NCI-H2171 (cell line): ENCODE data around the gene ABLIM2.
"Not testable (repeated sequence)": the region's sequence is repeated elsewhere in the genome, so short reads cannot be mapped to it uniquely, and the experiment has no call there.

ENCODE experiments used
- DNase-seq: peaks from one replicate; lab custom pipeline; 2025; lab: John Stamatoyannopoulos, UW

The ABLIM2 gene

GRCh38 chr4:7959078-7959477 lies 199.5 kb downstream of the ABLIM2 start:
- DNase-seq = no peak

GRCh38 chr4:7956934-7957656 lies 201.5 kb downstream of the ABLIM2 start:
- no peak for DNase-seq

GRCh38 chr4:7956270-7956808 lies 202.3 kb downstream of the ABLIM2 start:
- DNase-seq = no peak

DNA sequence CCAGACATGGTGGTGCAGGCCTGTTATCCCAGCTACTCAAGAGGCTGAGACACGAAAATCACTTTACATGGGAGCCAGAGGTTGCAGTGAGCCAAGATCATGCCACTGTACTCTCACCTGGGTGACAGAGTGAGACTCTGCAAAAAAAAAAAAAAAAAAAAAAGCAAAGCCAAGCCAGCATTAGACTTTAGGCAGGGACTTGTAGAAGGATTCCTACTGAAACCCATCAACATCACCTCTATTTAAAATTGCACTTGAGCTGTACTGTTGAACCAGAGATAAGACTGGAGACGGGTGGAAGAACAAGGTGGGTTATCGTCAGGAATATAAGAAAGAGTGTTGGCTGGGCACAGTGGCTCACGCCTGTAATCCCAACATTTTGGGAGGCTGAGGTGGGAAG lies 203.2 kb downstream of the ABLIM2 start:
- no peak for DNase-seq

- DNase-seq = no peak
Observed at GRCh38 chr4:7952615-7953014, 206.0 kb downstream of the ABLIM2 start.

DNA sequence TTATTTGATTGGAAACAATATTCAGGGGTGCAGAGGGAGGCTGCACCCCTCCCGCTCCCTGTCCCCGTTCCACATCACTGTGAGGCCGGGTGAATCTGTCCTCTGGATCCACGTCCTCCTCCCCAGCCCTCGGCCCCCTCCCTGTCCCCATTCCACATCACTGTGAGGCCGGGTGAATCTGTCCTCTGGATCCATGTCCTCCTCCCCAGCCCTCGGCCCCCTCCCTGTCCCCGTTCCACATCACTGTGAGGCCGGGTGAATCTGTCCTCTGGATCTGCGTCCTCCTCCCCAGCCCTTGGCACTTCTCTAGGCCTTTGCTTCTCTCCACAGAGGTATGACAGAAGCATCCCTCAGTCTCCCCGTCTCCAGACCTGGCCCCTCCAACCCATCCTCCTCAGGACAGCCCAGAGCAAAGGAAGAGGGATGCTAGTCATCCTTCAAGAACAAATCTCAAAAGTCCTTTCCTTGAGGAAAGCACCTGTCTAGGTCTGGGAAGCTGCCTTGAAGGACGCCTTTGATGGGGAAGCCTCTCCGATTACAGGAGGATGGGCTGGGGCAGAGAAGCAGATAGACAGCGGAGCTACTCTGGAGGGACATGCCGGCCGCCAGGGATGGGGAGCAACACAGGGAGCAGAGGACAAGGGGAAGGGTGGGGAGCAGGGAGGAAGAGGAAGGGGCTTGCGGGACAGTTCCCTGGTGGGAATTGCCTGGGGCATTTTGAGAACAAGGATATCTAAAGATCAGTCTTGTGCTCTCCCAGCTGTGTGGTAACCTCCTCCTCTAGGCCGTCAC lies 208.1 kb downstream of the ABLIM2 start:
- no peak for DNase-seq

GRCh38 chr4:7949759-7950158 lies 208.9 kb downstream of the ABLIM2 start:
- no peak for DNase-seq

DNA sequence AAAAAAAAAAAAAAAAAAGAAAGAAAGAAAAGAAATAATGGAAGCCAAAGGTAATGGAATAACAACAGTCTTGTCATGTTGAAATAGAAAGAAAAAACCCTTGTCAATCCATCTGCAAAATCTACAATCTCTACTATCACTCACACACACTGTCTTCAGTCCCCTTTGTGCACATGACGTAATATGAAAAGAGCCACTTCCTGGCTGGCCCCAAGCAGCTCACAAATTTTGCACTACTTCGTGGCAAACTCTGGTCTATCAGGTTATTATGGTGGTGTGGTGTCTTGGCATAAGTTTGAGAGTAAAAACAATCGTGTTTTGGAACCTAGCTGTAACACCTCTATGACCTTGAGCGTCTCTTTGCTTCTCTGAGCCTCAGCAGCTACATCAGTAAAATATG lies 210.7 kb downstream of the ABLIM2 start:
- DNase-seq = no peak

DNA sequence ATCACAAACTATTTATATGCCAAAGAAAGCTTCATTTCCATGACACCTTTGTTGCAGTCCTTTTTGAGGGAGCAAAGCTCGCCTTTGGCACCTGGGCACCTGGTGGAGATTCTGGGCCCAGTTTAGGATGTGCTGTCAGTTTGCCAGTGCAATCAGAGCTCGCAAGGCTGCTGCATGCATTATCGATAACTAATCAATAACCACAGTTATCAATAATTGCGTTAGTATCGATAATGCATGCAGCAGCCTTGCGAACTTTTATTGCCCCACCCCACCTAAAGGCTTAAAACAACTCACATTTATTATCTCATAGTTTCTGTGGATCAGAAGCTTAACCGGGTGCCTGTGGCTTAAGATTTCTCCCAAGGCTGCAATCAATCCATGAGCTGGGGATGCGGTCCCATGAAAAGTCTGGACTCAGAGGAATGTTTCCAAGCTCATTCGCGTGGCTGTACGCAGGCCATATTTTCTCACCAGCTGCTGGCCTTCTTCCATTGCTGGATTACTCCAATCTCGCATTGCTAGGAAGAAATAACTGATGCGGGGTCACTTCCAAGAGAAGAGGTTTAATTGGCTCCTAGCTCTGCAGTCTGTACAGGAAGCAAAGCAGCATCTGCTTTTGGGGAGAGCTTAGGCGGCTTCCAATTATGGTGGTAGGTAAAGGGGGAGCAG lies 212.8 kb downstream of the ABLIM2 start:
- DNase-seq = no peak

- no peak for DNase-seq
Observed at GRCh38 chr4:7944599-7945220, 213.9 kb downstream of the ABLIM2 start.

DNA sequence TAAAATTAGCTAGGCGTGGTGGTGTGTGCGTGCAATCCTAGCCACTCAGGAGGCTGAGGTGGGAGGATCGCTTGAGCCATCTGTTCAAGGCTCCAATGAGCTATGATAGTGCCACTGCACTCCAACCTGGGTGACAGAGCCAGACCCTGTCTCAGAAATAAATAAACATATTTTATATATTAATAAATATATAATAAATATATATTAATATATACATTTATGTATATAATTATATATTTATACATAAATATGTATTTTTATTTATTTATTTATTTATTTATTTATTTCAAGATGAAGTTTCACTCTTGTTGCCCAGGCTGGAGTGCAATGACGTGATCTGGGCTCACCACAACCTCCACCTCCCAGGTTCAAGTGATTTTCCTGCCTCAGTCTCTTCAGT lies 214.9 kb downstream of the ABLIM2 start:
- not testable (repeated sequence) for DNase-seq

DNA sequence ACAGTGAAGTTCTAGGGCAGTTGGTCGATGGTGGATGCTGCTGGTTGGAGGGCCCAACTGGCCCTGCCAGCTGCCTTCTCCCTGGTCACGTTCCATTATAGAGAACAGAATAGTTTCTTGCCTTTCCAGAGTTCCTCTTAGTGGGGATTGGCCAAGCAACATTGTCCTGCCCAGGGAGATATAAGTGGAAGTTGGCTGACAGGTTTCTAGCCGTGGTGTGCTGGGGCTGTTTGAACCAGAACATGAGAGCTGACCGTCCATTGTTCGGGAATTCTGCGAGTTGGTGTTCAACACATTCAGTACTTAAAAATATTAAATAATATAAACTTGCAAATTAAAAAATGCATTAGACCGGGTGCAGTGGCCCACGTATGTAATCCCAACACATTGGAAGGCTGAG lies 215.4 kb downstream of the ABLIM2 start:
- no peak for DNase-seq

DNA sequence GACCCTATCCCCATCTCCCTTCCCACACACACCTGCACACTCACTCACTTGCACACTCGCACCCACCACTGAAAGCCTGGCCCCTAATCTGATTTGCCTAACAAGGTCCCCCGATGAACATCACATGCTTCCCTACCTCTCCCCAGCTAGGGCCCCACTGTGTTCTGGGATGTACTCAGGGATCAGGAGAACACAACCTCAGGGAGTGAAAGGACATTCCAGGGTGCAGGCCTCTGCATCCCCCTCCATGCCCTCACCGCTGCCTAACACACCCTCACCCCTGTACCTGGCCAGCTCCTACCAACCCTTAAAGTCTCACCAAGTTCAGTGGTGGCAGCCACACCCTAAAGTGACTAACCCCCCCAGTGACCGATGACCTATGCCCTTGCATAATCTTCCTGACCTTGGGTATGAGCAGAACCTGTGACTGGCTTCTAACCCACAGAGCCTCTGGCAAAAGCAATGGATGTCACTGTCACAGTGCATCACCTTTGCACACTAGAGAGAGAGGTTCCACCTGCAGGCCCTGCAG lies 216.6 kb downstream of the ABLIM2 start:
- no peak for DNase-seq

DNA sequence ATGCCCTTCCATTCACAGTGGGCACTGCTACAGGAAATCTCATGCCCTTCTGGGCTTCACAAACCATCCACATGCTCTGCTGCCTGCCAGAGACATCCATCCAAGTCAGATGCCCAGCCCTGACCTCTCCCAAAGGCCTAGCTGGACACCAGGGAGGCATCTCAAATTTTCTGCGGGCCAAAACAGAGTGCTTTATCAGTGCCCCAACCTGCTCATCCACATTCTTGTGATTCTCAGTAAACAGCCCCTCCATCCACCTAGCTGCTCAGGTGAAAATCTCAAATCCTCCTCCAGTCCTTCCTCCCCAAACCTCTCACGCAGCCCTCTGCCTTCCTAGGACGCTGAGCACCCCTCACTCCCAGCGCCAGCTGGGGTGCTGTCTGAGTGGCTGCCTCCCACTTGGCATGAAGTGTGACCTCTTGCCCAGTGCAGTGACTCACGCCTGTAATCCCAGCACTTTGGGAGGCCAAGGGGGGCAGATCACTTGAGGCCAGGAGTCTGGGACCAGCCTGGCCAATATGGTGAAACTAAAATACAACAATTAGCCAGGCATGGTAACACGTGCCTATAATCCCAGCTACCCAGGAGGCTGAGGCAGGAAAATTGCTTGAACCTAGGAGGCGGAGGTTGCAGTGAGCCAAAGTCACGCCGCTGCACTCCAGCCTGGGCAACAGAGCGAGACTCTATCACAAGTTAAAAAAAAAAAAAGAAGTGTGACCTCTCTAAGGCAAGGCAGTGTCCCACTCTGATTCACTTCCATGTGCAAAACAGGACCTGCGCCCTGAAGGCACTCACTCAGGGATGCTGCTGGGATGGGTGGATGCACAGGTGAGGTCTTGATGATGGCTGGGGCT lies 217.3 kb downstream of the ABLIM2 start:
- no peak for DNase-seq

GRCh38 chr4:7939377-7940108 lies 219.1 kb downstream of the ABLIM2 start, which contains the start of gene AFAP1:
Gene AFAP1 (minus strand): TSS chr4:7939861. CDS start chr4:7872078, 67,783 bp downstream.
- peak; percentile 86 for DNase-seq

GRCh38 chr4:7938609-7939376 lies 219.8 kb downstream of the ABLIM2 start:
- no peak for DNase-seq

DNA sequence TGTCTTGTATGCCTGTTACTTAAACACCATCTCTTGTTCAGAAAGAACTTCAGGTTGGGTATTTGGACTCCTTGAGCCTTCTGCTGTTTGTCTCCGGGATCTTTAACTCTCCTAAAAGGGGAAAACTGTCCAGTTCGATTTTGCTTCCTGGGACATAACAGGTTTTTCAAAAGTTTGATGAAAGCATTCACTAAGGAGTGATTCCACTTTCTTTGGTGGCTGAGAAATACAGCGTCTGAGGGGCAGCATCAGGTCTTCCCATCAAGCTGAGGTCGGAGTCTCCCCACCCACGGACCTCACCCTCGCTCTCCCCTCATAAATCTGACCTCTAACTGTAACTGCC lies 220.4 kb downstream of the ABLIM2 start:
- no peak for DNase-seq

DNA sequence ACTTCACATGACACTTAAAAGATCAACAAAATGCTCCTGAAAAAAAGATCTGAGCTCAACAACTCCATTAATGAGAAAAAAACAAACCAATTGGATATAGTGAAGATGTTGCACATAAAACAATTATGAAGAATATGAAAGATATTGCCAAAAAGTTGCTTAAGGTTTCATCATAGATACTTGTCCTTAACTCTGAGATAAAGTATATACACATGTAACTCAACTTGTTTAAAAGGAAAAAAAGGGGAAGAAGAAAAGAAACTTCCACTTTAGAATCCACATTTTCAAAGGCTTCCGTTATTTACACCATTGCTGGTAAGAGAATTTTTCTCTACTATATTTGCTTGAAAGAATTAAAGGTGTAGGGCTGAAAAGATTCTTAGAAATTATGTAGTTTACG lies 221.6 kb downstream of the ABLIM2 start:
- DNase-seq = no peak

DNA sequence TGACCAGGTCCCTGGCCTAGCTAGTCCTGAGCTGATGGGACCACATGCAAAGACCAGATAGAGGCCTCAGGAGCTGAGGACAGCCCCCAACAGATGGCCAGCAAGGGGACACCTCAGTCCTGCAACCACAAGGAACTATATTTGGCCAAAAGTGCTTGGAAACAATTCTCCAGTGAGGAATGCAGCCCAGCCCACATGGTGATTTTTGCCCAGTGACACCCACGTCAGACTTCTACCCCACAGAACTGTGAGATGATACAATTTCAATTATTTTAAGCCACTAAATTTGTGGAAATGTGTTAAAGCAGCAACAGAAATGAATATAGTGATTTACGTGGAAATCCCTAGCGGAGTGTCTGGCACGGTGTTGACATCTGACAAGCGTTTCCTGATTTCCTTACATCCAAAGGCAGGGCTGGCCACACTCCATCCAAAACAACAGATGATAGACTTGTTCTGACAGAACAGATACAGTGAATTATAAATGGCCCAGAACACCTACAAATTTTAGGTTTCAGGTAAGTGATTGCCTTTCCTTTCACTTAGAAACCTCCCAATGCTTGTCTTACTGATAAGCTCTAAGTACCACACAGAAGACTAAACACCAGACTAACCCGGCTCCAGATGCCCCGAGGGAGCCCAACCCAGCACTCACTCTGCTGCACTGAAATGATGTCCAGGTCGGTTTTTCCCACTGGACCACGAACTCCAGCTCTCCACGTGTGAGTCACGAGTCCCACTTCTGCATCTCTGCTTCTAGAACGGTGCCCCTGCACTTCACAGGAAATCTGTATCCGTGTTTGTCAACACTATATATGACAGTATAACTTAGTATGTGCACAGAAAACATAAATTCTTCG lies 224.7 kb downstream of the ABLIM2 start:
- no peak for DNase-seq
